Urothelium cell line (cell line): ENCODE results near the gene BSND.

Experiments
- DNase-seq: peaks from one replicate; pipeline ENCODE4 v3.0.0; 2011; ENCODE audit warnings: low spot score, mixed read lengths
- FAIRE-seq: peaks from 2 replicates; lab custom pipeline; 2011; peaks lifted over from hg19 to GRCh38; lab: Jason Lieb, UNC

BSND gene

DNA sequence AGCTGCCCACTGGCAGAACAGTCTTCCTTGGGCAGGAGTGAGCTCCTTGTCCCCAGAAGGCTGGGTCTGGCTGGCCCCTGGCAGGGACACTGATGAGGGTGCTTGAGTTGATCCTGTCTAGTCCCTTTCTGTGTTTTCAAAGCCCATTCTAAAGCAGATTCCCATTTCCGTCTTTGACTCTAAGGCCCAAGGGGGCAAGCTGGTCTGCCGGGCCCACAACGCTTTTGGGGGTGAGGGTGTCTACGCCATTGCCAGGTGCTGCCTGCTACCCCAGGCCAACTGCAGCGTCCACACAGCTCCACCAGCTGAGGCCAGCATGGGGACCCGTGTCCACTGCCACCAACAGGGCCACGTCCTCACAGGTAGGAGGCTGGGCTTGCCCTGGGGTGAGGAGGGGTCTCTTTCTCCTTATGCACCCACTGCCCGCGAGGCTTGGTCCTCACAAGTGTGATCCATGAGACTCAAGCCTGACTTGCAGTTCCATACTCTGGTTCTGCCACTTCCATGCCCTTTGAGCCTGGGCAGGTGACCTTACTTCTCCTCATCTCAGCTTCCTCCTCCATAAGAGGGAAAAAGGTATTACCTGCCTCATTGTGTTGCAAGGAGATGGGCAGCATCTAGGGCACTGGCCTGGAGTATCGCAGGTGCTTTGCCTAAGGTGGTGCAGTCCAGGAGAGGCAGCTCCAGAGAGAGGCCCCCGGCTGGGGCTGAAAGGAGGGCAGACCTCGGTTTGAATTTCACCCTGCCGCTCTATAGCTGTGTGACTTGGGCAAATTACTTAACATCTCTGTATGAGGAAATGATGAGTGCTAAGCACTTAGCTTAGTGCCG is 60.8 kb downstream of the BSND start:
- DNase-seq (no peak), FAIRE-seq (no peak)

DNA sequence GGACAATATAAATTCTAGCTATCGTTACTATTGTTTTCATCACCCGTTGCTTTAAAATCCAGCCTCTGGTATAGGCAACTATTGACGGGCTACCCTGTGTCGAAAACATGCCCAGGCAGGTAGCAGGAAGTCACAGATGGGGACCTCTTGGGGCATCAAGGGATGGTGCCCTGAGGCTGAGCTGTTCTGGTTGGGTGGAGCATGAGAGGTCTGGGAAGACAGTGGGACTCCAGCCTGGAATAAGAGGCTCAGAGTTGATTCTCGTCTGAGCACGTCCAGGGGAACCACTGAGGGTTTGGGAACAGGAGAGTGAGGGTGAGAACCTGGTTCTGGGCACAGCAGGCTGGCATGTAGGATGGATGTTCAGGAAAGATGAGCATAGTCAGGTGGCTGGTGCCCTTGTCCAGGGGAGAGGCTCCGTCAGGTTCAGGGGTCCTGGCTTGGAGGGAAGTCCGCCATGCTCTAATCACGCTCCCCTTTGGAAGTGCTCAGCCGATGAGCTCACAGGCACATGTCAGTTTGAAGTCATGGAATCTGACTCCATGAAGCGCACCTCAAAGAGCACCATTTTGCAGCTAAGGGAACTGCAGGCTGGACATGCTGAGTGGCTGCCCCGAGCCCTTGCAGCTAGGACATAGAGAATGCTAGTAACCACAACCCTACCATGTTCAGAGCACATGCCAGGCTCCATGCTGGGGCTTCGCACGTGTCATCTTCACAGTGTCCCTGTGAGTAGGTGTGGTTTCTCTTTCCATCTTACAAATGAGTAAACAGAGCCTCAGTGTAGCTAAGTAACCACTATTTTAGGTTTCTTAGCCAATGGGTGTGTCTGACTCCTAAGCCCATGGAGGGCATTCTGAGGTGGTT is 61.6 kb downstream of the BSND start:
- no peak for FAIRE-seq

DNA sequence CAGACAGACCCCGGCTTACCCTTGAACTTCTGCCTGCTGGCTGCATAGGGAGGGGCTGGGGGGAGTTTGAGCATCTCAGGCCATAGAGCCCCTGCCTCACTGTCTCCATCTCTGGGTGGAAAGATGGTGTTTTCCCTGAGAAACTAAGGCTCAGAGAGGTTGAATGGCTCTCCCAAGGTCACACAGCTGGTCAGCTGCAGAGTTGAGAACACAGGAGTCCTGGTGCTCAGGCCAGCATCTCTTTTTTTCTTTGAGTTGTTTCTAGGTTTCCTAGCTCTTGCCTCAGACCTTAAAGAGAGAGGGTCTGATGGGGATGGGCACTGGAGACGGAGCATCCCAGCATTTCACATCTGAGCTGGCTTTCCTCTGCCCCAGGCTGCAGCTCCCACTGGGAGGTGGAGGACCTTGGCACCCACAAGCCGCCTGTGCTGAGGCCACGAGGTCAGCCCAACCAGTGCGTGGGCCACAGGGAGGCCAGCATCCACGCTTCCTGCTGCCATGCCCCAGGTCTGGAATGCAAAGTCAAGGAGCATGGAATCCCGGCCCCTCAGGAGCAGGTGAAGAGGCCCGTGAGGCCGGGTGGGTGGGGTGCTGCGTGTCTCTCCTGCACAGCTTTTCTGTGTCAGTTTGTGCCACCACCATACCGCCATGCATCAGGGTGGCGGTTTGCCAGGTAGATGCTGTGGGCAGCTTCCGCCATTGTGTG is 62.4 kb downstream of the BSND start:
- no peak for DNase-seq
- no peak for FAIRE-seq

More for the DNA sequence above, 61.6 kb downstream of the BSND start:
- no peak for DNase-seq
